Hematopoietic multipotent progenitor cell (in vitro differentiated cells): ENCODE data around the gene CACNA1B. TPM values are rescaled to one million over a fixed set of nuclear protein-coding genes. Genes with fewer than 3 reads are reported as not detected.

Source experiments
- DNase-seq, 3 donors: peaks; one replicate each; pipeline ENCODE4 v3.0.0-alpha.2; 2011 to 2015; ENCODE audit warnings: low read depth in 2 of 3, low spot score in 2 of 3
- total RNA-seq: library from RNA; depleted of rRNA; stranded (reverse); fragments of >200 nt; gene quantifications from one replicate; pipeline ENCODE4 v1.2.3, GENCODE V29; 2012

CACNA1B gene
- total RNA-seq, 1 donor = under 0.01 TPM

GRCh38 chr9:138049085-138049778 is 171.7 kb downstream of the CACNA1B start:
- DNase-seq = no peak

GRCh38 chr9:138049779-138050471 is 172.3 kb downstream of the CACNA1B start:
- DNase-seq = no peak

DNA sequence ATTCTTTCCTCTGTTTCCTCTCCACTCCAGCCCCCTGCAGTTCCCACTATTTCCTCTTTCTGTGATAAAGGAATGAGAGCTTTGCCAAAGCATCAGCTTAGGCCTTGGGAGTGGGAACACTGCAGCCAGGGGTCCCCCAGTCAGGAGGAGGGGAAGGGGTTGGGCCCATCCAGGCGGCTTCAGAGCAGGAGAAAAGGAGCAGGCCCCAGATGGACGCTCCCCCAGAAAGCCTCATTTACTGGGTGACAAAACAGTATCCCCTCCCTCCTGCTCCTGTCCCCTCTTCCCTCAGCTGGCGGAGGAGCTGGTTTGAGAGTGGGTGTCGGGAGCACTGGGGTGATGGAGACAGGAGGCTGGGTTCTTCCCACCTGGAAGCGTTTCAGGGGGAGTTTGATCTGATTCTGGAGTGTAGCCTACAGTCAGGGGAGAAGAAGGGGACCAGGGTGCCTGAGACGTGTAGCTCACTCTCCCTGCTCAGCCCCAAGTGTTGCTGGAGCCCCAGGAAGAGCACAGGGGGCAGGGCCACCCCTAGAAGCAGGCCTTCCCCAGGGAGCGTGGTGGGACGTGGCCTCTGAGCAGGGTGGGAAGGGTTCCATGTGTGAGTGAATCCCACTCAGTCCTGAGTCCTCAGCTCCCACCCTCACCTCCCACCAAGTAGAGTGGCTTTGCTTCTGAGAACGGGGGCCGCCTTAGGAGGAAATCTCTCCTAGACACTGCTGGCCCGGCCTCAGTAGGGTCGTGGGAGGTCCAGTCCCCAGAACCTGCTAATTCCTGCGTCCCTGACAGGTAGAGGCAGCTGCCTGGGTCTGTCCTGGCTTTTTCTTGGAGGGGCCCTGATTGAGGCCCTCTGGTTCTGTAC is 173.1 kb downstream of the CACNA1B start:
- no peak for DNase-seq

- no peak for DNase-seq
These were observed 174.2 kb downstream of the CACNA1B start for GRCh38 chr9:138051586-138052321.

- DNase-seq = no peak
These were observed 174.7 kb downstream of the CACNA1B start for GRCh38 chr9:138052322-138052615.

GRCh38 chr9:138052635-138053320 is 175.2 kb downstream of the CACNA1B start:
- no peak for DNase-seq

- DNase-seq = no peak
These were observed 175.8 kb downstream of the CACNA1B start for GRCh38 chr9:138053321-138053868.

- DNase-seq = no peak
These were observed 176.6 kb downstream of the CACNA1B start for GRCh38 chr9:138053996-138054752.

GRCh38 chr9:138057726-138058125 is 180.1 kb downstream of the CACNA1B start:
- no peak for DNase-seq

DNA sequence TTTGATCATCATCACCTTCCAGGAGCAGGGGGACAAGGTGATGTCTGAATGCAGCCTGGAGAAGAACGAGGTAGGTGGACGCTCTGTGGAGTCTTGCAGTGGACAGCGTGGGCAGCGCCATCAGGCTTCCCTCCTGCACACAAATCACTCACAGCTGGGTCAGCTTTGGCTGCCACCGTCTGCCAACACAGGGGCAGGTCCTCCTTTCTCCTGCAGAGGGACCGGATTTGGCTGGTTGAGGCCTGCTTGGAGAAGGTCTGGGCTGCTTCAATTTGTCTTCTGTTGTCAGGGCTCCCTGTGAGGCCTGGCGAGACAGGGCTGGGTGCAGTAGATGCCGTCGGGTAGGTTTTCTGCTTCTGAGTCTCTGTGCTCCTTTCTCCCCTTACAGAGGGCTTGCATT is 180.6 kb downstream of the CACNA1B start:
- DNase-seq = no peak

DNA sequence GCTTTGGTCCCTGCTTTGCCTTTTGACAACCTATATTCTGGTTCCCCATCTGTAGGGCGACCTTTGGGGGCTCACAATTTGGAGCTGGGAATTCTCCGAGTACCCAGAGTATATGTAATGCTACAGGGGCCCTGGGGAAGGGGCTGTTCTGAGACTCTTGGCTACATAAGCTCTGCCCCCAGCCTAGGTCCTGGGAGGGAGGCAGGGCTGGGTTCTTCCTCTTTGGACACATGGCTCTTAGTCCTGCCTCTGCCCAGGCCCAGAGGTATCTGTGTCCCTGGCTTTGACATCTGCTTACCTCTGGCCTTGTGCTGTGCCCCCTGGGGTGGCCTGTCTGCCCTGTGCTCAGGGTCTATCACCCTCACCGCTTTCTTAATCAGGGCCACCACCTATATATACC is 181.6 kb downstream of the CACNA1B start:
- no peak for DNase-seq

DNA sequence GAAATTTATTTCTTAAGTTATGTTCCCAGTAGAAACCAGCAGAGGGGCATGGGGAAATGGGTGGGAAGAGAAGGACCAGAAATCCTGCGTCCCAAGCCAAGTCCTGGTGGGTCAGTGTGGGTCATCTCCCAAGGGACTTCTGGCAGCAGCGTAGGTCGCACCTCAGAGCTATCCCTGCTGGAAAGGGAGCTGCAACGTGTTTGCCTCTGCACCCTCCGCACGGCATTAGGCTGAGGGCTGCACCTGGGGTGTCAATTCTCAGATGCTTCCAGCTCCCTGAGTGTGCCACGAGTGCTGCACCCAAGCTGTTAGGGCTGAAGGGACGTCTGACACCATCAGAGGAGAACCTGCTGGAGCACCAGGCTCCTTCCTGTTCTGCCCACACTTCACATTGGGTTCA is 182.8 kb downstream of the CACNA1B start:
- no peak for DNase-seq

- DNase-seq = no peak
These were observed 183.3 kb downstream of the CACNA1B start for GRCh38 chr9:138060881-138061280.

DNA sequence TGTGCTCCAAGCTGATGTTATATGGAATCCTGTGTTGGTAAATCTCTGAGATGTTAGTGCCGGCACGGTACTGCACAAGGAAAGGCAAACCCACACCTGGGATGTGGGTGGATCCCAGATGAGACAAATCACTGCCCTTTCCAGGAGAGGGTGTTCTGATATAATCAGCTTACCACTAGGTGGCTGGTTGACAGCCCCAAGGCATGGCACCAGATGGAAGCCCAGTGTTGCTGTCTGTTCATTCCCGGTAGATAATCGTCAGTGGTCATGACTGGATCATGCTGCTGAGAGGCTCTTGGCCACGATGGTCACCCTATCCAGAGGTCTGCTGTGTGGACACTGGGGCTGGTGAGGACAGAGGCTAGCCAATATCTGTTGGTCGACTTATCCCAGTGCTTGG is 184.0 kb downstream of the CACNA1B start:
- no peak for DNase-seq

GRCh38 chr9:138062196-138062595 is 184.6 kb downstream of the CACNA1B start:
- DNase-seq = no peak

- DNase-seq = no peak
These were observed 185.5 kb downstream of the CACNA1B start for GRCh38 chr9:138063033-138063432.

DNA sequence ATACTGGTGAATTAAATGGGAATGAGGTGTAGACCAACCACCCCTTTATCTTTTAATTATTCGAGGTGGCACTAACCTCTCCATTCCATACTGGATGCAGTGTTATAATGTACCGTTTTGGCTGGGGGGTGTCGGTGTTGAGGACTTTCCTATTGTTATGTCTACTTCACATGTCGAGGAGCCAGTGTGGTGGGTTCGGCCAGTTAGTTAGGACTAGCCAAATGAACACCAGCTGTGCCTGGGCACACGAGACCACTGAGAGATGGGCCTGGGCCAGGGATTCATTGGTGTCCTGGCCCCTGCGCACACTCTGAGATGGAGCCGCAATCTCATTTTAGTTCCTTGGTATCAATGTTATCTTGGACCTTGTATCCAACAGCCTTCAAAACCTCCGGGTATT is 186.2 kb downstream of the CACNA1B start:
- DNase-seq = no peak

DNA sequence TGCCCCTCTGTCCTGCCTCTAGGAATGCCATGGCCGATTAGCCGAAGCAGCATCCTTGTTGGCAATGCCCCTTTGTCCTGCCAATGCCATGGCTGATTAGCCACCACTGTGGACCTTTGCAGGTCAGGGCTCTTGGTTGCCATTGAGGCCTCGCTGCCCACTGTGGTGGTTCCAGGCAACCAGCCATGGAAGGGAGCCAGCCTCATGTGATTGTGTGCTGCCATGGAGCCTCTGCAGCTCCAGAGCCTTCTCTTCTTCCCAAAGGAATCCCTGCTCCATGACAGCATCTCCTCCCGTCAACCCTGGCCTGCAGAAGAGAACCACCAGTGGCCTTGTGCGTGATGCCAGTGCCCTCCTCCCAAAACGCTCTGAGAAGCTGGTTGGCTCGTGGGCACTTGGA is 187.0 kb downstream of the CACNA1B start:
- no peak for DNase-seq

DNA sequence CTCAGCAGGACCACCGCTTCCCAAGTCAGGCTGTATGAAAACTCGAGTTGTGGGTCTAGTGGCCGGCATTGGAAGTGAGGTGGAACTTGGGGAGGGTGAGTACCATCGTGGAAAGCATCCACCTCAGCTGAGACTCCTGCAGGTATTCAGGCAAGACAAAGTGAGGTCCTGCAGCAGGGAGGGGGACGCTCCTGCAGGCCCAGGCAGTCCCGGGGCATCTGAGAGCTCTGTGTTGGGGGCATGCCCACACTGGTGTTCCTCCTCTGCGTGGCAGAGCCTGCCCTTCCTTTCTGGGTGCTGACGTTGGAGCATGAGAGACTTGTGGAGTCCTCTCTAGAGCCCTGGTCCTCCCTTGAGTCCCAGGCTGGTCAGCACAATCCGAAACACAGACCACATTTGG is 187.7 kb downstream of the CACNA1B start:
- no peak for DNase-seq
